ENCODE results near the gene PTGES3L. TPM values are rescaled to one million over a fixed set of nuclear protein-coding genes. Genes with fewer than 3 reads are reported as not detected.

The PTGES3L gene
- total RNA-seq, 5 donors from 2014 or later (not counting 1 experiment from before 2014, with no cell fraction given): 0.25 to 0.44 (median 0.41) TPM; not detected in 2

GRCh38 chr17:42946812-42947211, 33.1 kb downstream of the PTGES3L start:
- Mint-ChIP-seq H3K27ac (no peak overlapping the region), H3K27me3 (no peaks in the 10 kb centered on the region), H3K4me3 (no peak overlapping the region), H3K4me1 (no peaks in the 10 kb centered on the region), H3K36me3 (peaks cover 27% of the 10 kb centered on the region), H3K9me3 (no peaks in the 10 kb centered on the region)
- CTCF ChIA-PET: no interaction called here
- H3K27ac ChIP-seq (ENCODE audit: low read length): no peak overlapping the region
- POLR2A ChIA-PET: no interaction called here
- H3K4me1 ChIP-seq (ENCODE audit: control insufficient read depth in 1 of 2, extremely low read depth in 1 of 2, insufficient read depth in 2 of 2, low read length in 2 of 2): no peaks in the 10 kb centered on the region
- whole genome bisulfite sequencing (ENCODE audit: insufficient coverage): no CpG with 5 or more reads among the region's 1 CpG
- H3K9me3 ChIP-seq: no peaks in the 10 kb centered on the region
- peaks cover 0 to 21% of the 10 kb centered on the region in 2 donors for H3K36me3 ChIP-seq (ENCODE audit: control insufficient read depth in 2 of 2, extremely low read depth in 1 of 2, insufficient read depth in 1 of 2, low read length in 1 of 2)
- ATAC-seq (replicated peaks in 1 of 4) (no peak), DNase-seq (no peak)
- no peaks in the 10 kb centered on the region for H3K27me3 ChIP-seq (replicated peaks in 1 of 2; ENCODE audit: control insufficient read depth in 2 of 2, extremely low read depth in 1 of 2, insufficient read depth in 2 of 2, low read length in 1 of 2)
- H3K4me3 ChIP-seq (ENCODE audit: control insufficient read depth in 1 of 2, extremely low read depth in 1 of 2, low read length in 1 of 2): no peak overlapping the region

DNA sequence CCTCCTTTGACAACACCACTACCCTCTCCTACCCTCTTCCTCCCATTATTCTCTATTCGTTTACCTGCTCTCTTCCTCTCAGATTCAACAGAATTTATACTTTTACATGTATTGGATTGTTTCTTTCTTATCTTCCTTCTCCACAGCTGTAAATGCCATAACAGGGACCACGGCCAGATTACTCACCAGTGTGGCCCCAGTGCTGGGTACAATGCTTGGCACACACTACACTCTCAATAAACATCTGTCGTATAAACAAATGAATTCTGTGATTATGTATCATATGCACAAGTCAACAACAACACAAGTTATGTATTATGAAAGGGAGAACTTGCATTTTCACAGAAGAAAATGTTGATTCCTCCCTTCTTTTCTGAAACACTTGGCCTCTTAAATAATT, 35.7 kb downstream of the PTGES3L start:
- no peaks in the 10 kb centered on the region for H3K9me3 ChIP-seq
- no peak for ATAC-seq (replicated peaks in 1 of 4)
- Mint-ChIP-seq H3K27ac (no peak overlapping the region), H3K4me3 (no peak overlapping the region), H3K9me3 (no peaks in the 10 kb centered on the region), H3K27me3 (peaks cover 0 to 7% of the 10 kb centered on the region in 2 donors), H3K4me1 (no peaks in the 10 kb centered on the region), H3K36me3 (peaks cover 8% of the 10 kb centered on the region)
- no peak overlapping the region for H3K4me3 ChIP-seq (ENCODE audit: control insufficient read depth in 1 of 2, extremely low read depth in 1 of 2, low read length in 1 of 2)
- ChIA-PET CTCF (no interaction called here), POLR2A (no interaction called here)
- H3K36me3 ChIP-seq (ENCODE audit: control insufficient read depth in 2 of 2, extremely low read depth in 1 of 2, insufficient read depth in 1 of 2, low read length in 1 of 2): peaks cover 0 to 6% of the 10 kb centered on the region in 2 donors
- no peaks in the 10 kb centered on the region for H3K4me1 ChIP-seq (ENCODE audit: control insufficient read depth in 1 of 2, extremely low read depth in 1 of 2, insufficient read depth in 2 of 2, low read length in 2 of 2)
- no CpG with 5 or more reads among the region's 3 CpGs for WGBS (ENCODE audit: insufficient coverage)
- peaks cover 0 to 4% of the 10 kb centered on the region in 2 experiments for H3K27me3 ChIP-seq (replicated peaks in 1 of 2; ENCODE audit: control insufficient read depth in 2 of 2, extremely low read depth in 1 of 2, insufficient read depth in 2 of 2, low read length in 1 of 2)
- H3K27ac ChIP-seq (ENCODE audit: low read length): no peak overlapping the region
- DNase-seq: no peak

DNA sequence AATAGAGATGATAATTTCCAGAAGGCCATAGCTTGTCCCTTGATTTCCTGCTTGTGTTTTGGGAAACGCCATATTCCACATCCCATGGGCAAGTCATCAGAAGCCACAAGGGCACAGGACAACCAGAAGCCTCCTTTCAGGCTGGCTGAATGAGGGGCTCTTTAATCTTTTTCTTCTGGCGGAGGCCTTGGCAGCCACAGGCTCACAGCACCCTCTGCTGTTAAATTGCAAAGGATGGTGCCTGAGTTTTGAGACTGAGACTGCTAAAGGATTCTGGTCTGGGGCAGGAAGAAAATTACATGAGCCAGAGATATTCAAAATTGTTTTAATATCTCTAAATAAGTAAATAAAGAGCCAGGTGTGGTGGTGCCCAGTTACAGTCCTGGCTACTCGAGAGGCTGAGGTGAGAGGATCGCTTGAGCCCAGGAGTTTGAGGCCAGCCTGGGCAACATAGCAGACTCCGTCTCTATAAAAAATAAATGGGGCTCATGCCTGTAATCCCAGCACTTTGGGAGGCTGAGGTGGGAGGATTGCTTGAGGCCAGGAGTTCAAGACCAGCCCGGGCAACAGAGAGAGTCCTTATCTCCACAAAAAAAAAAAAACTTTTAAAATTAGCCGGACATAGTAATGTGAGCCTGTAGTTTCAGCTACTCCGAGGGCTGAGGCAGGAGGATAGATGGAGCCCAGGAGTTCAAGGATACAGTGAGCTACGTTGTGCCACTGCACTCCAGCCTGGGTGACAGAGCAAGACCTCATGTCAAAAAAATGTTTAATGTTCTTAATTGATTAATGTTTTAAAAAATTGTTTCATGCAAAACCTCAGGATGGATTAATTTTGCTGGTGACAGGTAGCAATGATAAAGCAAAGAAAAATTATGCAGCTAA, 41.9 kb downstream of the PTGES3L start:
- Mint-ChIP-seq H3K9me3 (no peaks in the 10 kb centered on the region), H3K27me3 (peaks cover 0 to 7% of the 10 kb centered on the region in 2 donors), H3K4me1 (no peaks in the 10 kb centered on the region), H3K27ac (no peak overlapping the region), H3K4me3 (no peak overlapping the region), H3K36me3 (no peaks in the 10 kb centered on the region)
- peak in 1 of 4 experiments; percentile 36 for ATAC-seq (replicated peaks in 1 of 4)
- Histone ChIP-seq H3K9me3 (no peaks in the 10 kb centered on the region), H3K27me3 (replicated peaks in 1 of 2; ENCODE audit: control insufficient read depth in 2 of 2, extremely low read depth in 1 of 2, insufficient read depth in 2 of 2, low read length in 1 of 2) (peaks cover 0 to 15% of the 10 kb centered on the region in 2 experiments), H3K27ac (ENCODE audit: low read length) (no peak overlapping the region), H3K36me3 (ENCODE audit: control insufficient read depth in 2 of 2, extremely low read depth in 1 of 2, insufficient read depth in 1 of 2, low read length in 1 of 2) (no peaks in the 10 kb centered on the region), H3K4me1 (ENCODE audit: control insufficient read depth in 1 of 2, extremely low read depth in 1 of 2, insufficient read depth in 2 of 2, low read length in 2 of 2) (no peaks in the 10 kb centered on the region), H3K4me3 (ENCODE audit: control insufficient read depth in 1 of 2, extremely low read depth in 1 of 2, low read length in 1 of 2) (no peak overlapping the region)
- ChIA-PET POLR2A (no interaction called here), CTCF (interaction anchor here in 1 of 2 donors (0.7 kb wide), 1 partner anchor 127 kb away, joined by 3 read pairs; no protein-coding TSS in a partner anchor)
- DNase-seq: peak in 16 of 35 experiments; percentile 2 to 38 (median 10)
- WGBS (ENCODE audit: insufficient coverage): 71% methylated on average over 3 of the region's 9 CpGs

DNA sequence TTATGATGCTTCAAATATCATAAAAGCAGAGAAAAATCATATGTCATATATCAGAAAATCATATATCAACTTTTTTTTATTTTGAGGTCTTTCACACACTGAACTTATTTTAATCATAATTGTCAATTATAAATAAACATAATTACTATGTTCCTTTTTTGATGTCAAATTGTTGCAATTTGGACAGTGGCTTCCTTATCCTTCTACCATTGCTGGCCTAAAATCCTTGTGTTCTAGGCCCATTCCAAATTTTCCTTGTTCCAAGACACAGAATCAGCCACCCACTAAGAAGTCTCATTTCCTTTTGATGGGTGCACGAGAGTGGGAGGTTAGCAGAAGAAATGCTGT, 50.4 kb downstream of the PTGES3L start:
- no peak for DNase-seq
- no peaks in the 10 kb centered on the region for H3K36me3 ChIP-seq (ENCODE audit: control insufficient read depth in 2 of 2, extremely low read depth in 1 of 2, insufficient read depth in 1 of 2, low read length in 1 of 2)
- Mint-ChIP-seq H3K27me3 (no peaks in the 10 kb centered on the region), H3K4me3 (no peak overlapping the region), H3K4me1 (peaks cover 0 to 2% (median 0%) of the 10 kb centered on the region in 3 donors), H3K9me3 (no peaks in the 10 kb centered on the region), H3K36me3 (no peaks in the 10 kb centered on the region), H3K27ac (no peak overlapping the region)
- no peak overlapping the region for H3K4me3 ChIP-seq (ENCODE audit: control insufficient read depth in 1 of 2, extremely low read depth in 1 of 2, low read length in 1 of 2)
- no peaks in the 10 kb centered on the region for H3K4me1 ChIP-seq (ENCODE audit: control insufficient read depth in 1 of 2, extremely low read depth in 1 of 2, insufficient read depth in 2 of 2, low read length in 2 of 2)
- CTCF ChIA-PET: interaction anchor here in 1 of 2 donors (1.2 kb wide), 1 partner anchor 351 kb away, joined by 3 read pairs; no protein-coding TSS in a partner anchor
- H3K9me3 ChIP-seq: no peaks in the 10 kb centered on the region
- no peak for ATAC-seq (replicated peaks in 1 of 4)
- H3K27me3 ChIP-seq (replicated peaks in 1 of 2; ENCODE audit: control insufficient read depth in 2 of 2, extremely low read depth in 1 of 2, insufficient read depth in 2 of 2, low read length in 1 of 2): peaks cover 0 to 12% of the 10 kb centered on the region in 2 experiments
- POLR2A ChIA-PET: no interaction called here
- WGBS (ENCODE audit: insufficient coverage): no CpG with 5 or more reads among the region's 1 CpG
- no peak overlapping the region for H3K27ac ChIP-seq (ENCODE audit: low read length)

DNA sequence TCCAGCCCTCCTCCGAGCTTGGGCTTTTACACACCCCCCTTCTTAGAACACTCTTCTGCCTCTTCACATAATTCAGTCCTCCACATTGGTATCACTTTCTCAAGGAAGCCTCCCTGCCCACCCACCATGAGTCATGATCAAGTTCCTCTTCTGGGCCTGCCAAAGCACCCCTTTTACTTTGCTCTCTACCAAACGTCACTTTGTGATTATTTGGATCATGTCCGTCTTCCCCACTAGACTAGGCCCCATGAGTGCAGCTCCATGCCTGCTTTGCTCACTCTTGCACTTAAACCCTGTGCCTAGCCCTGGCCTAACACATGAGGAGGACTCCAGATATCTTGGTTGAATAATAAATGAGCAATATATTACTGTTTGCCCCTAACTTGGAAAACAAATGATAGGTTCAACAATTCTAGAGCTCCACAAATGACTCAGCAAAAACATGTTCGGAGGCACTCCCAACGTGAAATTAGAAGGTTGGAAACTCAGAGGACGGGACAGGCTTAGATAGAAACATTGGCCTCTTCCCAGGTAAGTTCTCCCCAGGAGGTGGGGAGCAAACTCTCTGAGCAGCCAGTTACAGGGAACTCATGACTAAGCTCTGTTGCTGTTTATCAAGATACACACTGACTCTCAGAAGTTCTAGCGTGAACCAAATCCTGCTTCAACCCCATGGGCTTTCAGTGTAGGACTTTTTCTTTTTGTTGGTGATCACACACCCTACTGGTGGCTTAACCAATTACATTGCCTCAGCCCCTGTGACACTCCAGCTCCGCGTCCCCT, 51.0 kb downstream of the PTGES3L start:
- Mint-ChIP-seq H3K9me3 (no peaks in the 10 kb centered on the region), H3K36me3 (no peaks in the 10 kb centered on the region), H3K4me3 (no peak overlapping the region), H3K27me3 (no peaks in the 10 kb centered on the region), H3K27ac (no peak overlapping the region), H3K4me1 (peaks cover 0 to 2% (median 0%) of the 10 kb centered on the region in 3 donors)
- ChIA-PET POLR2A (no interaction called here), CTCF (interaction anchor here in 1 of 2 donors (1.2 kb wide), 1 partner anchor 351 kb away, joined by 3 read pairs; no protein-coding TSS in a partner anchor)
- 56% methylated on average over 5 of the region's 9 CpGs for WGBS (ENCODE audit: insufficient coverage)
- DNase-seq (peak in 8 of 35 experiments; percentile 3 to 33 (median 6)), ATAC-seq (replicated peaks in 1 of 4) (peak in 2 of 4 experiments; percentile 22 to 49)
- Histone ChIP-seq H3K36me3 (ENCODE audit: control insufficient read depth in 2 of 2, extremely low read depth in 1 of 2, insufficient read depth in 1 of 2, low read length in 1 of 2) (no peaks in the 10 kb centered on the region), H3K4me1 (ENCODE audit: control insufficient read depth in 1 of 2, extremely low read depth in 1 of 2, insufficient read depth in 2 of 2, low read length in 2 of 2) (no peaks in the 10 kb centered on the region), H3K4me3 (ENCODE audit: control insufficient read depth in 1 of 2, extremely low read depth in 1 of 2, low read length in 1 of 2) (no peak overlapping the region), H3K27ac (ENCODE audit: low read length) (no peak overlapping the region), H3K27me3 (replicated peaks in 1 of 2; ENCODE audit: control insufficient read depth in 2 of 2, extremely low read depth in 1 of 2, insufficient read depth in 2 of 2, low read length in 1 of 2) (peaks cover 0 to 10% of the 10 kb centered on the region in 2 experiments), H3K9me3 (no peaks in the 10 kb centered on the region)

GRCh38 chr17:42924891-42925290, 55.0 kb downstream of the PTGES3L start:
- H3K27me3 ChIP-seq (replicated peaks in 1 of 2; ENCODE audit: control insufficient read depth in 2 of 2, extremely low read depth in 1 of 2, insufficient read depth in 2 of 2, low read length in 1 of 2): no peaks in the 10 kb centered on the region
- POLR2A ChIA-PET: interaction anchor here in 1 of 2 donors (0.7 kb wide), 1 partner anchor 376 kb away, joined by 3 read pairs; no protein-coding TSS in a partner anchor
- Mint-ChIP-seq H3K36me3 (no peaks in the 10 kb centered on the region), H3K4me1 (peaks cover 0 to 6% (median 2%) of the 10 kb centered on the region in 3 donors), H3K4me3 (no peak overlapping the region), H3K9me3 (no peaks in the 10 kb centered on the region), H3K27me3 (peaks cover 0 to 13% of the 10 kb centered on the region in 2 donors), H3K27ac (no peak overlapping the region)
- H3K4me3 ChIP-seq (ENCODE audit: control insufficient read depth in 1 of 2, extremely low read depth in 1 of 2, low read length in 1 of 2): no peak overlapping the region
- no peak for ATAC-seq (replicated peaks in 1 of 4)
- no peaks in the 10 kb centered on the region for H3K4me1 ChIP-seq (ENCODE audit: control insufficient read depth in 1 of 2, extremely low read depth in 1 of 2, insufficient read depth in 2 of 2, low read length in 2 of 2)
- H3K9me3 ChIP-seq: no peaks in the 10 kb centered on the region
- WGBS (ENCODE audit: insufficient coverage): 32% methylated on average over 4 of the region's 5 CpGs
- no peak for DNase-seq
- CTCF ChIA-PET: no interaction called here
- no peak overlapping the region for H3K27ac ChIP-seq (ENCODE audit: low read length)
- no peaks in the 10 kb centered on the region for H3K36me3 ChIP-seq (ENCODE audit: control insufficient read depth in 2 of 2, extremely low read depth in 1 of 2, insufficient read depth in 1 of 2, low read length in 1 of 2)
